Measurements from ENCODE around the gene CTTNBP2.

Gene CTTNBP2

GRCh38 chr7:117825132-117825531 is 48.1 kb downstream of the CTTNBP2 start:
- DNase-seq (ENCODE audit: low read depth, low spot score): no peak

- DNase-seq (ENCODE audit: low read depth, low spot score): no peak
Observed at GRCh38 chr7:117824592-117824991, 48.6 kb downstream of the CTTNBP2 start.

GRCh38 chr7:117819558-117819957 is 53.7 kb downstream of the CTTNBP2 start:
- DNase-seq (ENCODE audit: low read depth, low spot score): no peak

- no peak for DNase-seq (ENCODE audit: low read depth, low spot score)
Observed at GRCh38 chr7:117818232-117818631, 55.0 kb downstream of the CTTNBP2 start.

- DNase-seq (ENCODE audit: low read depth, low spot score): no peak
Observed at GRCh38 chr7:117816727-117817126, 56.5 kb downstream of the CTTNBP2 start.

- no peak for DNase-seq (ENCODE audit: low read depth, low spot score)
Observed at GRCh38 chr7:117811696-117812095, 61.5 kb downstream of the CTTNBP2 start.

GRCh38 chr7:117810642-117811512 is 62.4 kb downstream of the CTTNBP2 start:
- DNase-seq (ENCODE audit: low read depth, low spot score): no peak

- DNase-seq (ENCODE audit: low read depth, low spot score): no peak
Observed at GRCh38 chr7:117809958-117810357, 63.3 kb downstream of the CTTNBP2 start.

DNA sequence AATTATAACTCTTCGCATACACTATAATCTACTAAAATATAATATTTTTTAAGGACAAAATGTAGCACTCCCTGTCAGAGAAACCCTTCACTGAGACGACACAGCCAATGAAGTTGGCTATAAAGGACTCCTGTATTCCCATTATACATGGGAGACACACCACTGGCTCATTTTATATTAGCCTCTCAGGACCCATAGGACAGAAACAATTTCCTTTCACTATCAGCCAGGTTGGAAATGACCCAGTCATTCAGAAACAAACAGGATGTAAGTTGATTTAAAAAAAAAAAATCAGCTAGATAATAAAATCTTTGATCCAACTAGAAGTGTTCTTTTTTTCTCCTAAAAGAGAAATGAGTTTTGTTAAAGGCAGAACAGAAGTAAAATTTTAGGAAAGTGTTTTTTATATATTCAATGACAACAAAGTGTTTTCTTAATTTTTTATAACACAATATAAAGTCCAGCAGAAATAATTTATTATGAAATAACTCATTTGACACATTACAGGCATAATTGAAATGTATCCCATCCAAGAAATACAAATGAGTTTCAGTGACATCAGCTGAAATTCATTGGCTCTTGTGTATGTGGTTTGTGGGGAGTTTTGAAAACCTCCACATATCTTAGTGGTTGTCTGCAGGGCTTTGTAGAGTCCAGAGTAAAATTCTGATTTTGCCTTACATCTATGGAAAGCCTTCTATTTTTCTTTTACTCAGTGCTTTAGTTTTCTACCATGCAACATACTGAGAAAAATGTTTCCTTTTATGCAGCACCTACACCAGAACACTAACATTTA is 64.1 kb downstream of the CTTNBP2 start:
- DNase-seq (ENCODE audit: low read depth, low spot score): no peak

DNA sequence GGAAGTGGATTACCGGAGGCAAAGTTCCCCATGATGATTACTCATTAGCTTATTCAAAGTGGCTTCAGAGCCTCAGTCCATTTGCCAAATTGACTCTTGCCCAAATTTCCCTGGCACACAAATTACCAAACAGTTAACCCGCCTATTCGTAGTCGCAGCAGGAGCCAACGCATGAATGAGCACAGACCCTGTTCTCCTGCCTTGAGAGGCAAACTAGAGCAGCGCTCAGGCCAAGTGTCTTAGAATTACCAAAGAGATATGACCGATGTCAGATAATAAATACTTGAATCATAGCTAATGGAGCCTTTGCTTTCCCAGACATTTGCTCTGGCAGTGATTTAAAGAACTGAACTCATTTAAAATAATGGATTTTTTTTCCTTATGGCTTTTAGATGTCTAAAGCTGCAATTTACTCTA is 64.9 kb downstream of the CTTNBP2 start:
- no peak for DNase-seq (ENCODE audit: low read depth, low spot score)

GRCh38 chr7:117807676-117808075 is 65.6 kb downstream of the CTTNBP2 start:
- DNase-seq (ENCODE audit: low read depth, low spot score): no peak

DNA sequence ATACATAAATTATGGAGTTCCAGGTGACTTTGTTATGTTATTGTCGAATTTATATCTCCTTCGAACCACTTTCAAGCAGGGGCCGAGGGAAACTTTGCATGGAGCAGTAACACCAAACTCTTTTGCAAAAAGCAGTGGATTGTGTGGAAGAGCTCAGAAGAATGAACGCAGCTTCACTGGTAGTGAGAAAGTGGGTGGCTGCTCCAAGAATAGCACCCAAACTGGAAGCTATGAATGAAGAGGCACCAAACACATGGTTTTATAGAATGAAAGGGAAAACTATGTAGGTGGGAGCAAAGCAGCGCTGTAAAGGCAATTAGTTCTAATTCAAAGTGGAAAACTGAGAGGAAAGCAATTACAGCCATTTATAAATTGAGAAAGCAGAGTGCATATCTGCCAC is 67.2 kb downstream of the CTTNBP2 start:
- DNase-seq (ENCODE audit: low read depth, low spot score): no peak

DNA sequence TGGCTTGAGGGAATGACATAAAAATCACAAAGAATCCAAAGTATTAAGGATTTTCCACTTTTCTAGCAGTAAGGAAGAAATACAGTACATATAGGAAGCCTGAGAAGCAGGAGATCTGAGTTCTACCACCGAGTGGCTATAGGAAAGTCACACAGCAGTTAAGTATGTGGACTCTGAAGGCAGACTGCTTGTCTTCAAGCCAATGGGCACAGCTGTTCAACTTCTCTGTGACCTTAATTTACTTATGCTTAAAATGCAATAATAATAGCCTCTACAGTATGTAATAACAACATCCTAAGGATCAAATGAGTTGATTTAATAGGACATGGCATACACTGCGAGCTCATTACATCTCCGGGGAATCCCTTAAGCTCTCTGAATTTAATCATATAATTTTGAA is 68.0 kb downstream of the CTTNBP2 start:
- no peak for DNase-seq (ENCODE audit: low read depth, low spot score)

- no peak for DNase-seq (ENCODE audit: low read depth, low spot score)
Observed at GRCh38 chr7:117803476-117803875, 69.8 kb downstream of the CTTNBP2 start.

GRCh38 chr7:117802660-117803059 is 70.6 kb downstream of the CTTNBP2 start:
- DNase-seq (ENCODE audit: low read depth, low spot score): no peak

DNA sequence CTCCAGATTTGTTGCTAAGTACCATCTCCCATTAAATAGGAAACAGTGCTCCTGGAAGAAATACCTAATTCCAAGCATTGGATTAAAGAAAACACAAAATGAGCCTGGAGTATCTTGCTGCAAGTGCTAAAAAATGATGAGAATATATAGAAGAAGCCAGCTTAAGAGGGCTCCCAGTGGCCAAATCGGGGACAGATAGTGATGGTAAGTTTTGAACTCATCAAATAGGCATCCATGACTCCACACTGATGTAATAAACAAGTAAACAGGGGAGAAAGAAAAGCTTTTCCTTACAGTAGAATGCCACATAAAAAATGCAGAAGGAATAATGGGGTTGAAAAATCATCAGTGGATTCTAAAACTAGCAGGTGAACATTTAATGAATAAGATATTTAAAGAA is 72.4 kb downstream of the CTTNBP2 start:
- no peak for DNase-seq (ENCODE audit: low read depth, low spot score)

- no peak for DNase-seq (ENCODE audit: low read depth, low spot score)
Observed at GRCh38 chr7:117800406-117800805, 72.8 kb downstream of the CTTNBP2 start.

GRCh38 chr7:117796889-117797288 is 76.4 kb downstream of the CTTNBP2 start:
- DNase-seq (ENCODE audit: low read depth, low spot score): no peak

- DNase-seq (ENCODE audit: low read depth, low spot score): no peak
Observed at GRCh38 chr7:117793976-117794375, 79.3 kb downstream of the CTTNBP2 start.

GRCh38 chr7:117793521-117793920 is 79.7 kb downstream of the CTTNBP2 start:
- DNase-seq (ENCODE audit: low read depth, low spot score): no peak

GRCh38 chr7:117791877-117792780 is 81.1 kb downstream of the CTTNBP2 start:
- no peak for DNase-seq (ENCODE audit: low read depth, low spot score)

- no peak for DNase-seq (ENCODE audit: low read depth, low spot score)
Observed at GRCh38 chr7:117790731-117791130, 82.5 kb downstream of the CTTNBP2 start.
